Embryonic facial prominence (tissue), 1 donor: Measurements from ENCODE around the gene SNX8.

Source experiments
- DNase-seq: peaks from one replicate; pipeline ENCODE4 v3.0.0-alpha.2; 2016; ENCODE audit errors: extremely low spot score

SNX8 gene

GRCh38 chr7:2223321-2223720 is 90.9 kb downstream of the SNX8 start:
- no peak for DNase-seq

GRCh38 chr7:2222516-2222915 is 91.7 kb downstream of the SNX8 start:
- no peak for DNase-seq

GRCh38 chr7:2220954-2221353 is 93.3 kb downstream of the SNX8 start:
- DNase-seq: no peak

GRCh38 chr7:2220506-2220905 is 93.7 kb downstream of the SNX8 start:
- no peak for DNase-seq

GRCh38 chr7:2220030-2220429 is 94.2 kb downstream of the SNX8 start:
- no peak for DNase-seq

- no peak for DNase-seq
Observed at GRCh38 chr7:2219606-2220005, 94.6 kb downstream of the SNX8 start.

- DNase-seq: no peak
Observed at GRCh38 chr7:2219136-2219535, 95.1 kb downstream of the SNX8 start.

GRCh38 chr7:2218444-2218785 is 95.8 kb downstream of the SNX8 start:
- DNase-seq: no peak

GRCh38 chr7:2217716-2218443 is 96.4 kb downstream of the SNX8 start:
- DNase-seq: no peak

- DNase-seq: no peak
Observed at GRCh38 chr7:2217206-2217605, 97.0 kb downstream of the SNX8 start.

- DNase-seq: no peak
Observed at GRCh38 chr7:2215851-2216250, 98.4 kb downstream of the SNX8 start.

GRCh38 chr7:2214636-2215035 is 99.6 kb downstream of the SNX8 start:
- DNase-seq: no peak

- DNase-seq: no peak
Observed at GRCh38 chr7:2213551-2214215, 100.6 kb downstream of the SNX8 start.

GRCh38 chr7:2212906-2213305 is 101.3 kb downstream of the SNX8 start:
- DNase-seq: no peak

GRCh38 chr7:2211926-2212325 is 102.3 kb downstream of the SNX8 start:
- DNase-seq: no peak

GRCh38 chr7:2211259-2211880 is 102.9 kb downstream of the SNX8 start:
- no peak for DNase-seq

GRCh38 chr7:2210551-2211258 is 103.5 kb downstream of the SNX8 start:
- DNase-seq: no peak

GRCh38 chr7:2209961-2210323 is 104.3 kb downstream of the SNX8 start:
- no peak for DNase-seq

GRCh38 chr7:2209146-2209960 is 104.9 kb downstream of the SNX8 start:
- peak; percentile 30 for DNase-seq

- DNase-seq: no peak
Observed at GRCh38 chr7:2208712-2209111, 105.5 kb downstream of the SNX8 start.

GRCh38 chr7:2205036-2205780 is 109.0 kb downstream of the SNX8 start:
- no peak for DNase-seq
